Panc1 (cell line): ENCODE data around the gene MAFB. TPM values are rescaled to one million over a fixed set of nuclear protein-coding genes. Genes with fewer than 3 reads are reported as not detected.

Experiments
- ATAC-seq: fragments of 200-7000 bp; cut with Tn5 transposase; 2 replicates; pipeline ENCODE4 v1.9.1; 2020; ENCODE audit warnings: mild to moderate bottlenecking, moderate library complexity
- BruUV-seq: library from RNA; stranded (reverse); fragments of 400-500 nt; replicated peaks from 2 replicates; lab custom pipeline; 2021; lab: Mats Ljungman, UMichigan
- CTCF ChIA-PET: fragments of 300-600 bp; sonication (Branson Sonifier 250); formaldehyde crosslinking; loops from one replicate; lab custom pipeline; 2022; ENCODE audit warnings: antibody characterized with exemption; lab: Charles Lee
- POLR2A ChIA-PET: fragments of 300-600 bp; sonication (Branson Sonifier 250); formaldehyde crosslinking; loops from one replicate; lab custom pipeline; 2022; ENCODE audit warnings: antibody characterized with exemption; lab: Charles Lee
- DNase-seq: peaks from one replicate; pipeline ENCODE4 v3.0.0-alpha.2; 2010; ENCODE audit warnings: low read depth, low spot score
- H3K27ac ChIP-seq: 2 replicates; pipeline ENCODE4 v1.5.1; 2011; ENCODE audit warnings: mild to moderate bottlenecking, low read length, inconsistent platforms
- H3K27me3 ChIP-seq: fragments of 200-500 bp; sonication (Bioruptor generic); 2 replicates; pipeline ENCODE4 v1.6.0; 2014; ENCODE audit warnings: low read length, inconsistent platforms; ENCODE audit not compliant: control insufficient read depth, insufficient read depth
- H3K36me3 ChIP-seq: fragments of 200-500 bp; sonication (Bioruptor generic); 2 replicates; pipeline ENCODE4 v1.5.1; 2014; ENCODE audit warnings: inconsistent platforms, mild to moderate bottlenecking, low read length, moderate library complexity; ENCODE audit not compliant: control insufficient read depth, insufficient read depth
- H3K4me1 ChIP-seq: 2 replicates; pipeline ENCODE4 v1.5.1; 2011; ENCODE audit warnings: inconsistent platforms, mild to moderate bottlenecking, low read length, moderate library complexity; ENCODE audit not compliant: control insufficient read depth, insufficient read depth
- H3K4me3 ChIP-seq, 2 experiments: 2 replicates each; pipeline ENCODE4 v1.5.1; 2011 to 2012; ENCODE audit warnings: low read depth in 2 of 2, low read length in 2 of 2, mild to moderate bottlenecking in 2 of 2, inconsistent platforms in 1 of 2, moderate library complexity in 1 of 2
- H3K9me3 ChIP-seq: fragments of 200-500 bp; sonication (Bioruptor generic); 2 replicates; pipeline ENCODE4 v1.5.1; 2014; ENCODE audit warnings: low read depth, mild to moderate bottlenecking, inconsistent platforms, low read length, moderate library complexity; ENCODE audit not compliant: control insufficient read depth, insufficient read depth
- POLR2AphosphoS5 ChIP-seq: IDR thresholded peaks from 2 replicates; pipeline ENCODE4 v1.6.1; 2012; ENCODE audit warnings: mild to moderate bottlenecking, low read depth, low read length, moderate library complexity
- REST ChIP-seq, 2 experiments: IDR thresholded peaks; 2 replicates each; pipeline ENCODE4 v1.6.1; 2011 to 2012; ENCODE audit warnings: low read depth in 2 of 2, control low read depth in 1 of 2, low read length in 1 of 2, mild to moderate bottlenecking in 1 of 2, moderate library complexity in 1 of 2; ENCODE audit not compliant: insufficient read depth in 1 of 2
- SIN3A ChIP-seq: IDR thresholded peaks from 2 replicates; pipeline ENCODE4 v1.6.1; 2012; ENCODE audit warnings: low read depth, mild to moderate bottlenecking, low read length, moderate library complexity, borderline replicate concordance; ENCODE audit not compliant: insufficient read depth
- TCF7L2 ChIP-seq: IDR thresholded peaks from 2 replicates; pipeline ENCODE4 v1.6.1; 2011; ENCODE audit warnings: mild to moderate bottlenecking, low read depth, low read length, inconsistent platforms
- in situ Hi-C: cut with HindIII; loops from 2 replicates; pipeline ENCODE4 v1.10.0; 2016; ENCODE audit warnings: low sequenced_read_pairs, low pct_unique_long_range_greater_than_20kb
- intact Hi-C: fragments of 100-400 bp; cut with micrococcal nuclease; formaldehyde crosslinking; loops from one replicate; pipeline ENCODE4 v1.10.0; 2022; ENCODE audit not compliant: unreplicated experiment
- total RNA-seq: library from RNA; stranded (reverse); gene quantifications from one replicate; pipeline ENCODE4 v1.2.1, GENCODE V29; 2021; ENCODE audit not compliant: unreplicated experiment
- TF ChIP-seq, protein P1 (sequence below): fragments of 450-650 bp; IDR thresholded peaks from 2 replicates; pipeline ENCODE4 v1.5.1; 2017; ENCODE audit warnings: mild to moderate bottlenecking

Gene MAFB
- total RNA-seq, 1 experiment from 2014 or later: 0.28 TPM

GRCh38 chr20:40666336-40666735 lies 22.7 kb downstream of the MAFB start:
- H3K36me3 ChIP-seq: no peaks in the 10 kb centered on the region
- intact Hi-C loops: no loop called here
- ATAC-seq: no peak
- in situ Hi-C loops: no loop called here
- no peak for DNase-seq
- H3K27ac ChIP-seq: no peak overlapping the region
- ChIA-PET POLR2A (no interaction called here), CTCF (no interaction called here)
- TF ChIP-seq, protein P1, sequence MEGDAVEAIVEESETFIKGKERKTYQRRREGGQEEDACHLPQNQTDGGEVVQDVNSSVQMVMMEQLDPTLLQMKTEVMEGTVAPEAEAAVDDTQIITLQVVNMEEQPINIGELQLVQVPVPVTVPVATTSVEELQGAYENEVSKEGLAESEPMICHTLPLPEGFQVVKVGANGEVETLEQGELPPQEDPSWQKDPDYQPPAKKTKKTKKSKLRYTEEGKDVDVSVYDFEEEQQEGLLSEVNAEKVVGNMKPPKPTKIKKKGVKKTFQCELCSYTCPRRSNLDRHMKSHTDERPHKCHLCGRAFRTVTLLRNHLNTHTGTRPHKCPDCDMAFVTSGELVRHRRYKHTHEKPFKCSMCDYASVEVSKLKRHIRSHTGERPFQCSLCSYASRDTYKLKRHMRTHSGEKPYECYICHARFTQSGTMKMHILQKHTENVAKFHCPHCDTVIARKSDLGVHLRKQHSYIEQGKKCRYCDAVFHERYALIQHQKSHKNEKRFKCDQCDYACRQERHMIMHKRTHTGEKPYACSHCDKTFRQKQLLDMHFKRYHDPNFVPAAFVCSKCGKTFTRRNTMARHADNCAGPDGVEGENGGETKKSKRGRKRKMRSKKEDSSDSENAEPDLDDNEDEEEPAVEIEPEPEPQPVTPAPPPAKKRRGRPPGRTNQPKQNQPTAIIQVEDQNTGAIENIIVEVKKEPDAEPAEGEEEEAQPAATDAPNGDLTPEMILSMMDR: no peak
- TF ChIP-seq SIN3A (no peak), TCF7L2 (no peak), POLR2AphosphoS5 (no peak), REST (IDR thresholded peaks at IDR 0.05; ENCODE audit: insufficient read depth in 1 of 2, low read depth in 2 of 2, low read length in 1 of 2) (no peak)
- H3K4me3 ChIP-seq: no peak overlapping the region
- BruUV-seq: no TSS peak
- H3K27me3 ChIP-seq: no peaks in the 10 kb centered on the region
- H3K4me1 ChIP-seq: no peaks in the 10 kb centered on the region
- H3K9me3 ChIP-seq: no peaks in the 10 kb centered on the region

DNA sequence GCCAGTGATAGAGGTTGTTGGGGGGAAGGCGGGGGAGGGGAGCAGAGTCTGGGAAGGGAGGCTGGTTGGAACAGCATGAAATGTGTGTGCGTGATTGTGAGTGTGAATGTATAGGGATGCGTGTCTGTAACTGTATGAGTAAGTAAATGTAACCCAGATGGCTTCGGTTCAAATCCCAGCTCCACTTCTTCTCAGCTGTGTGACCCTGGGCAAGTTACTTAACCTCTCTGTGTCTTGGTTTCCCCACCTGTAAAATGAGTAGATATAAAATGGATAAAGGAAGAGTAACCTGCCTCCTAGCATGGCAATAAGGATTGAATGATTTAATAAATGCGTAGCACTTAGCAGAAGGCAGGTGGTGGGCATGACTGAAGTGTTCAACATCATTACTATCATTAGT lies 24.1 kb downstream of the MAFB start:
- CTCF ChIA-PET: no interaction called here
- Histone ChIP-seq H3K36me3 (no peaks in the 10 kb centered on the region), H3K9me3 (no peaks in the 10 kb centered on the region), H3K4me3 (no peak overlapping the region), H3K27me3 (no peaks in the 10 kb centered on the region), H3K27ac (no peak overlapping the region), H3K4me1 (no peaks in the 10 kb centered on the region)
- intact Hi-C loops: no loop called here
- DNase-seq: no peak
- no peak for ATAC-seq
- no TSS peak for BruUV-seq
- POLR2A ChIA-PET: no interaction called here
- in situ Hi-C loops: no loop called here
- TF ChIP-seq REST (IDR thresholded peaks at IDR 0.05; ENCODE audit: insufficient read depth in 1 of 2, low read depth in 2 of 2, low read length in 1 of 2) (no peak), TCF7L2 (no peak), POLR2AphosphoS5 (no peak), SIN3A (no peak)
- TF ChIP-seq, protein P1: no peak
